ENCODE measurements around the gene PPP2R2D.

The PPP2R2D gene

GRCh38 chr10:131890276-131891195 lies 10.3 kb upstream of the PPP2R2D start:
- no peak for DNase-seq

- no peak for DNase-seq
Measured at GRCh38 chr10:131891196-131891928, 9.4 kb upstream of the PPP2R2D start.

GRCh38 chr10:131891929-131892805 lies 8.6 kb upstream of the PPP2R2D start:
- DNase-seq = no peak

GRCh38 chr10:131892806-131893675 lies 7.8 kb upstream of the PPP2R2D start:
- no peak for DNase-seq

- no peak for DNase-seq
Measured at GRCh38 chr10:131895116-131895515, 5.7 kb upstream of the PPP2R2D start.

GRCh38 chr10:131896403-131896802 lies 4.4 kb upstream of the PPP2R2D start:
- no peak for DNase-seq

GRCh38 chr10:131897297-131897899 lies 3.4 kb upstream of the PPP2R2D start:
- DNase-seq = no peak

- DNase-seq = no peak
Measured at GRCh38 chr10:131898061-131898460, 2.7 kb upstream of the PPP2R2D start.

- DNase-seq = no peak
Measured at GRCh38 chr10:131898713-131899112, 2.1 kb upstream of the PPP2R2D start.

GRCh38 chr10:131899116-131899690 lies 1.6 kb upstream of the PPP2R2D start:
- no peak for DNase-seq

GRCh38 chr10:131899695-131900349 lies 986 bp upstream of the PPP2R2D start:
- DNase-seq = peak in 1 of 2 experiments; percentile 7

- DNase-seq = peak in 1 of 2 experiments; percentile 9
Measured at GRCh38 chr10:131901181-131901829, 497 bp downstream of the PPP2R2D start.

GRCh38 chr10:131902211-131902610 lies 1.4 kb downstream of the PPP2R2D start:
- DNase-seq = no peak

- DNase-seq = no peak
Measured at GRCh38 chr10:131902691-131903090, 1.9 kb downstream of the PPP2R2D start.

- DNase-seq = no peak
Measured at GRCh38 chr10:131905267-131905571, 4.4 kb downstream of the PPP2R2D start.

- no peak for DNase-seq
Measured at GRCh38 chr10:131905603-131906268, 4.9 kb downstream of the PPP2R2D start.

GRCh38 chr10:131906269-131906639 lies 5.4 kb downstream of the PPP2R2D start:
- DNase-seq = no peak

- DNase-seq = no peak
Measured at GRCh38 chr10:131907679-131908078, 6.9 kb downstream of the PPP2R2D start.

- no peak for DNase-seq
Measured at GRCh38 chr10:131908151-131908550, 7.3 kb downstream of the PPP2R2D start.

Measured in SHP77 (cell line).